Measurements from ENCODE around the gene RAB36. TPM values are rescaled to one million over a fixed set of nuclear protein-coding genes. Genes with fewer than 3 reads are reported as not detected.

RAB36 gene
- total RNA-seq, 4 donors from 2014 or later: 0.35 to 0.55 TPM; not detected in 2

DNA sequence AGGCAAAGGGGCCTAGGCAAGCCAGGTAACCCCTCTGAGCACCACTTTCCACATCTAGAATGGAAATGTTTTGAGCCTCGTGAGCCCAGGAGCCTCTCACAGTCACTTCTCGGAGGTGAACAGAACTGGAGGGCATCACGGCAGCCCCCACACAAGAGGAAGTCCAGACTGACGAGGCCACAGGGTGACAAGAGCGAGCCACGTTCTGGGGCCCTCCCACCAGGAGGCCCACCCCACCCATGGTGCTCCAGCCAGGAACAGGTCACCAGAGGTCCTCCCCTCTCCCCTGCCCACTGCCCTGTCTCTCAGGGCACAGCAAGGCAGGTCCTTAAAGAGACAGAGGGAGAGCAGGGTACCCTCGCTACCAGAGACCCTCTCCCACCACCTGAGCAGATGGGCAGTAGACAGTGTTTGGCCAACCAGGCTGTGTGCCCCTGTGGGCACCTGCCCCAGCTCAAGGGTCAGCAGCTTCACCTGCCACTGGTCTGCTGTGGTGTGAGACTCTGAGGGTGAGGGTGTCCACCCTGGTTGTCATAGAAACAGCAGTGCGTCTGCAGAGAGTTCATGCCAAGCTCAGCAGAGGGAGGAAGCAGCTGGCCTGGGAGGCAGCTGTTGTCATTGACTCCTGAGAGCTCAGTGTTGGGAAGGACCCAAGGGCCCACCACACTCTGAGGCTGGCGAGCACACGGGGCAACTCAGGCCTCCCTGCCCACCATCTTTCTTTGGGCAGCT, 34.9 kb upstream of the RAB36 start:
- Histone ChIP-seq H3K27ac (no peak overlapping the region), H3K36me3 (no peaks in the 10 kb centered on the region), H3K4me3 (no peak overlapping the region), H3K4me1 (no peaks in the 10 kb centered on the region), H3K9me3 (no peaks in the 10 kb centered on the region), H3K27me3 (no peaks in the 10 kb centered on the region)
- intact Hi-C loops (cut with DNase I; ENCODE audit: low total_unique reads): no loop called here
- DNase-seq: no peak
- TF ChIP-seq POLR2A (IDR thresholded peaks at IDR 0.05): no peak
- TF ChIP-seq, protein P1, sequence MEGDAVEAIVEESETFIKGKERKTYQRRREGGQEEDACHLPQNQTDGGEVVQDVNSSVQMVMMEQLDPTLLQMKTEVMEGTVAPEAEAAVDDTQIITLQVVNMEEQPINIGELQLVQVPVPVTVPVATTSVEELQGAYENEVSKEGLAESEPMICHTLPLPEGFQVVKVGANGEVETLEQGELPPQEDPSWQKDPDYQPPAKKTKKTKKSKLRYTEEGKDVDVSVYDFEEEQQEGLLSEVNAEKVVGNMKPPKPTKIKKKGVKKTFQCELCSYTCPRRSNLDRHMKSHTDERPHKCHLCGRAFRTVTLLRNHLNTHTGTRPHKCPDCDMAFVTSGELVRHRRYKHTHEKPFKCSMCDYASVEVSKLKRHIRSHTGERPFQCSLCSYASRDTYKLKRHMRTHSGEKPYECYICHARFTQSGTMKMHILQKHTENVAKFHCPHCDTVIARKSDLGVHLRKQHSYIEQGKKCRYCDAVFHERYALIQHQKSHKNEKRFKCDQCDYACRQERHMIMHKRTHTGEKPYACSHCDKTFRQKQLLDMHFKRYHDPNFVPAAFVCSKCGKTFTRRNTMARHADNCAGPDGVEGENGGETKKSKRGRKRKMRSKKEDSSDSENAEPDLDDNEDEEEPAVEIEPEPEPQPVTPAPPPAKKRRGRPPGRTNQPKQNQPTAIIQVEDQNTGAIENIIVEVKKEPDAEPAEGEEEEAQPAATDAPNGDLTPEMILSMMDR (IDR thresholded peaks at IDR 0.05 in 4 of 5, conservative IDR thresholded peaks at IDR 0.05 in 1 of 5): no peak
- in situ Hi-C loops (cut with MboI; ENCODE audit: low sequenced_read_pairs in 4 of 4): no loop called here
- ATAC-seq: no peak

DNA sequence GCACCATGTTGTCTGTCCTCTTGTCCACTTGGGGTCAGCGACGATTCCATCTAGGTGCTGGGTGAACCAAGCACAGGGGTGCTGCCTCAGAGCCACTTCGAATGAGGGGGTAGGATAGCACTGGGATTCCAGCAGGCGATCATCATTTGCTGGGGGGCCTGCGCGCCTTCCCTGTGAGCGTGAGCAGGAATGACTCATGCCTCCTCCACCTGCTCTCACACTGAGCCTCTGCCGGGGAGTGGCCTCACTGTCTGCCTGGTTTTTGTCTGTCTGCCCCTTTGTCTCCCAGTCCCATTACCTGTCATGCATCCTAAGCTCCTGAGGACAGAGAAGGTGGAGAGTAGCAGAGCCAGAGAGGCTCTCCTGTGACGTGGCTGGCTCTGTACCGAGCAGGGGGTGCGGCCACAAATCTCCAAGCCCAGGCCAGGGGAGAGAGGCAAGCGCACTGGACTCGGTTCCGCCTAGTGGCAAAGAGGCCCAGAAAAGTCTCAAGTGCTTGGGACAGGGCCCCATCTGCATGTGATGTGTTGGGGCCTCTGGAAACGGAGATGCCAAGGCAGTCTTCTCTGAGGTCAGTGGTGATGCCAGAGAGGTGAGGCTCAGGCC, 34.3 kb upstream of the RAB36 start:
- TF ChIP-seq, protein P1 (IDR thresholded peaks at IDR 0.05 in 4 of 5, conservative IDR thresholded peaks at IDR 0.05 in 1 of 5): no peak
- TF ChIP-seq POLR2A (IDR thresholded peaks at IDR 0.05): no peak
- in situ Hi-C loops (cut with MboI; ENCODE audit: low sequenced_read_pairs in 4 of 4) (no loop called here), intact Hi-C loops (cut with DNase I; ENCODE audit: low total_unique reads) (no loop called here)
- H3K36me3 ChIP-seq: no peaks in the 10 kb centered on the region
- H3K27me3 ChIP-seq: no peaks in the 10 kb centered on the region
- no peak overlapping the region for H3K27ac ChIP-seq
- H3K9me3 ChIP-seq: no peaks in the 10 kb centered on the region
- ATAC-seq (no peak), DNase-seq (no peak)
- no peak overlapping the region for H3K4me3 ChIP-seq
- H3K4me1 ChIP-seq: no peaks in the 10 kb centered on the region

DNA sequence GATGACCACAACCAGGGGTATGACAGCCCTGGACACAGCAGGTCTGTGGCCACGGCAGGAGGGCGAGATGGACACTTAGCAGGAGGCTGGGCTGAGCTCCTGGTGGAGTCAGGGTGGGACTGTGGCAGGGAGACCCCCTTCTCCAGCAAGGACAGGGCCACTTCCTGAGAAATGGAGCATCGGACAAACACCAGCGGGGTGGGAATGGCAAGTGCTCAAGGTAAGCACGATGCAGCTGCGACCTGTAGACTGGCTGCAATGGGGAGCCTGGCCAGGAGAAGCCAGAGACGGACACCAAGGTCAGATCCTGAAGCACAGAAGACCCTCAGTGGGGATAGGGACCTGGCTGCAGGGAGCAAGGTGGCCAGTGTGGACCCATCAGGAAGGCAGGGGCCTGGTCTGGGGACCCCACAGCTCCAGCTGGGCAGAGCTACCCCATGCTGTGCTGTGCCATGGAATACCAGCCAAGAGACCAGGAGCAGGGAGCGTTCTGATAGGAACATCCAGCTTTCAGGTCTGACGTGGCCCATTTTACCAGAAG, 32.7 kb upstream of the RAB36 start:
- TF ChIP-seq POLR2A (IDR thresholded peaks at IDR 0.05): no peak
- TF ChIP-seq, protein P1 (IDR thresholded peaks at IDR 0.05 in 4 of 5, conservative IDR thresholded peaks at IDR 0.05 in 1 of 5): no peak
- no peak for ATAC-seq
- Histone ChIP-seq H3K27ac (no peak overlapping the region), H3K9me3 (no peaks in the 10 kb centered on the region), H3K27me3 (no peaks in the 10 kb centered on the region), H3K4me3 (no peak overlapping the region), H3K36me3 (no peaks in the 10 kb centered on the region), H3K4me1 (no peaks in the 10 kb centered on the region)
- intact Hi-C loops (cut with DNase I; ENCODE audit: low total_unique reads) (no loop called here), in situ Hi-C loops (cut with MboI; ENCODE audit: low sequenced_read_pairs in 4 of 4) (no loop called here)
- DNase-seq: no peak

DNA sequence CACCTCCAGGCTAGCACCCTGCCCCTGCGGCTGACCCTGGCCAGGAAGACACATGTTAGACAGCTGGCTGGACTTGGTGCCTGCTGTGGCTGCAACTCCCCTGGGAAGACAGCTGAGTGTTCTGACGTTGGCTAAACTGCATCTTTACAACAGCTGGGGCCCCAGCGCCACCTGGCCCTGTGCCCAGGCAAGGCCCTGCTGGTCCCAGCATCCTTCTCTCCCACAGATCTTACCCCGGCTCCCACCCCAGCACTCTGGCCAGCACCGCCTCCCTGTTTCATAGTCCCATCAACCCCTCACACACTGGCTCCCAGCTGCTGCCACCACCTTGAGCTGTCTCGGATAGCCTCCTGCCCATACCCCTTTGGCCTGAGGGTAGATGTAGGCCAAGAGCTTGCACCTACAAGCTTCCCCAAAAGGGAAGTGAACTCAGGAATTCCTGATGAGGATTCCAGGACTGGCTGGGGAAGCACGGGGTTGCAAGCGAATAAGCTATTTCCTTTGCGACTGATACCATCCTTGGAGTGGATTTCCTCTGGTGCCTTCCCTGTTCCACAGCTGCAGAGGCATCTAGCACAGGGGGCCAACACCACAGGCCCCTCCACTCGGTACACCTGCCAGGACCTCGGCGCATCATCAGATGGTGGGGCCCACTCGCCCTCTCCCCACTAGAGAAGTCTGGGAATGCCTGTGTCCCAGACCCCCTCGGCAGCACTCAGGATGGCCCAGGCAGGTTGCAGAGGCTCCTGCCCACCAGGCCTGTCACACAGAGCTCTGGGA, 32.0 kb upstream of the RAB36 start:
- ATAC-seq (no peak), DNase-seq (no peak)
- Histone ChIP-seq H3K4me1 (peaks cover 0 to 5% of the 10 kb centered on the region in 2 donors), H3K9me3 (no peaks in the 10 kb centered on the region), H3K27me3 (no peaks in the 10 kb centered on the region), H3K36me3 (no peaks in the 10 kb centered on the region), H3K4me3 (no peak overlapping the region), H3K27ac (no peak overlapping the region)
- in situ Hi-C loops (cut with MboI; ENCODE audit: low sequenced_read_pairs in 4 of 4): no loop called here
- intact Hi-C loops (cut with DNase I; ENCODE audit: low total_unique reads): no loop called here
- TF ChIP-seq, protein P1 (IDR thresholded peaks at IDR 0.05 in 4 of 5, conservative IDR thresholded peaks at IDR 0.05 in 1 of 5): no peak
- no peak for TF ChIP-seq POLR2A (IDR thresholded peaks at IDR 0.05)

All from gastrocnemius medialis (tissue), 4 donors.